Left renal cortex interstitium (tissue), 4 donors: Measurements from ENCODE around the gene NPS. TPM values are rescaled to one million over a fixed set of nuclear protein-coding genes. Genes with fewer than 3 reads are reported as not detected.

Experiments
- polyA plus RNA-seq, 4 donors: library from polyadenylated mRNA; unstranded; fragments of 120-200 nt; gene quantifications; one replicate each; pipeline ENCODE4 v1.2.1, GENCODE V29; 2013; ENCODE audit not compliant: insufficient read length in 4 of 4

NPS gene
- polyA plus RNA-seq, 4 donors: not detected

Other genes with a start within 250 kb of the NPS start
- 1 to 10 TPM; 1.0 to 4.3 (median 2.0) TPM for gene FOXI2, start 187.9 kb downstream of the NPS start, polyA plus RNA-seq